Epidermal melanocyte (primary cell): Measurements from ENCODE around the gene NHS.
"Not testable (repeated sequence)": the region's sequence is repeated elsewhere in the genome, so short reads cannot be mapped to it uniquely, and the experiment has no call there.

Experiments
- DNase-seq: peaks from one replicate; pipeline ENCODE4 v3.0.0; 2011; ENCODE audit warnings: low spot score; ENCODE audit not compliant: insufficient read length

Gene NHS

GRCh38 chrX:17494216-17494615 is 119.2 kb downstream of the NHS start:
- no peak for DNase-seq

- DNase-seq, result no peak
Measured at GRCh38 chrX:17495052-17495451, 120.1 kb downstream of the NHS start.

GRCh38 chrX:17496407-17496806 is 121.4 kb downstream of the NHS start:
- DNase-seq, result no peak

GRCh38 chrX:17497193-17497592 is 122.2 kb downstream of the NHS start:
- DNase-seq, result no peak

GRCh38 chrX:17499512-17499911 is 124.5 kb downstream of the NHS start:
- DNase-seq, result no peak

GRCh38 chrX:17500145-17500579 is 125.2 kb downstream of the NHS start:
- no peak for DNase-seq

GRCh38 chrX:17501746-17502145 is 126.7 kb downstream of the NHS start:
- no peak for DNase-seq

GRCh38 chrX:17506352-17506751 is 131.4 kb downstream of the NHS start:
- not testable (repeated sequence) for DNase-seq

GRCh38 chrX:17511556-17511955 is 136.6 kb downstream of the NHS start:
- DNase-seq, result no peak

GRCh38 chrX:17519358-17519757 is 144.4 kb downstream of the NHS start:
- no peak for DNase-seq

GRCh38 chrX:17520016-17520615 is 145.1 kb downstream of the NHS start:
- no peak for DNase-seq

GRCh38 chrX:17521871-17522693 is 147.1 kb downstream of the NHS start:
- DNase-seq, result no peak

- DNase-seq, result no peak
Measured at GRCh38 chrX:17525266-17525665, 150.3 kb downstream of the NHS start.

- DNase-seq, result no peak
Measured at GRCh38 chrX:17525762-17526555, 151.0 kb downstream of the NHS start.

GRCh38 chrX:17527135-17527701 is 152.2 kb downstream of the NHS start:
- DNase-seq, result no peak

GRCh38 chrX:17527922-17528321 is 152.9 kb downstream of the NHS start:
- no peak for DNase-seq

- no peak for DNase-seq
Measured at GRCh38 chrX:17529151-17529745, 154.2 kb downstream of the NHS start.

- DNase-seq, result no peak
Measured at GRCh38 chrX:17531500-17531899, 156.5 kb downstream of the NHS start.

- no peak for DNase-seq
Measured at GRCh38 chrX:17535229-17535628, 160.2 kb downstream of the NHS start.

- no peak for DNase-seq
Measured at GRCh38 chrX:17537723-17538243, 162.8 kb downstream of the NHS start.

- DNase-seq, result no peak
Measured at GRCh38 chrX:17542123-17542522, 167.1 kb downstream of the NHS start.
